H1 (cell line): Measurements from ENCODE around the gene MTFMT. TPM values are rescaled to one million over a fixed set of nuclear protein-coding genes. Genes with fewer than 3 reads are reported as not detected.

Experiments used
- ATF3 ChIP-seq: IDR thresholded peaks from 2 replicates; pipeline ENCODE4 v1.6.1; 2011; ENCODE audit warnings: low read depth, mild to moderate bottlenecking, low read length; ENCODE audit not compliant: insufficient read depth
- CEBPB ChIP-seq: IDR thresholded peaks from 2 replicates; pipeline ENCODE4 v1.6.1; 2012; ENCODE audit warnings: low read depth, low read length
- EGR1 ChIP-seq: IDR thresholded peaks from 2 replicates; pipeline ENCODE4 v1.6.1; 2011; ENCODE audit warnings: low read depth, low read length, borderline replicate concordance
- EZH2 ChIP-seq: fragments of 200-600 bp; sonication (generic); IDR thresholded peaks from 2 replicates; pipeline ENCODE4 v1.7.1; 2012; ENCODE audit warnings: low read depth, mild to moderate bottlenecking, moderate library complexity, low read length, inconsistent platforms; ENCODE audit not compliant: severe bottlenecking
- POU5F1 ChIP-seq: IDR thresholded peaks from 2 replicates; pipeline ENCODE4 v1.6.1; 2011; ENCODE audit warnings: low read depth, mild to moderate bottlenecking, low read length, moderate library complexity
- SP1 ChIP-seq: IDR thresholded peaks from 2 replicates; pipeline ENCODE4 v1.6.1; 2011; ENCODE audit warnings: low read depth, low read length
- polyA plus RNA-seq, 7 experiments: library from polyadenylated mRNA; depleted of rRNA in 3 of 7; stranded (reverse) in 5 of 7; unstranded in 2 of 7; fragments of >200 nt in 5 of 7; fragments of 200-250 nt in 2 of 7; gene quantifications; 1 replicate in 5 of 7; 2 replicates in 1 of 7; 4 replicates in 1 of 7; pipeline versions ENCODE4 v1.2.1 to v1.2.3, GENCODE V29; 2011 to 2013; ENCODE audit warnings: missing spikeins in 2 of 7, mixed read lengths in 2 of 7
- total RNA-seq: library from RNA; stranded (reverse); fragmentation: NEBNext Ultra II Directional; extraction: Animal tissue kit (Norgen Biotek cat#: 25700); gene quantifications from 2 replicates; pipeline ENCODE4 v1.2.1, GENCODE V29; 2021

The MTFMT gene
- total and polyA plus RNA-seq, 2 of the 8 experiments (the other 6 are each of a cell fraction or from before 2014, with no cell fraction given) = 7.7 to 20.8 TPM

- TF ChIP-seq EZH2 (no peak), ATF3 (no peak), EGR1 (no peak), POU5F1 (no peak), CEBPB (no peak), SP1 (no peak)
These were observed 29.2 kb upstream of the MTFMT start (continued) for GRCh38 chr15:65058394-65059368.
